HG02623 (cell line): ENCODE data around the gene NEK9.

Experiments
- ATAC-seq: cut with Tn5 transposase; IDR thresholded peaks from one replicate; pipeline ENCODE4 v1.9.1; 2021; ENCODE audit warnings: moderate library complexity; ENCODE audit not compliant: unreplicated experiment

NEK9 gene

DNA sequence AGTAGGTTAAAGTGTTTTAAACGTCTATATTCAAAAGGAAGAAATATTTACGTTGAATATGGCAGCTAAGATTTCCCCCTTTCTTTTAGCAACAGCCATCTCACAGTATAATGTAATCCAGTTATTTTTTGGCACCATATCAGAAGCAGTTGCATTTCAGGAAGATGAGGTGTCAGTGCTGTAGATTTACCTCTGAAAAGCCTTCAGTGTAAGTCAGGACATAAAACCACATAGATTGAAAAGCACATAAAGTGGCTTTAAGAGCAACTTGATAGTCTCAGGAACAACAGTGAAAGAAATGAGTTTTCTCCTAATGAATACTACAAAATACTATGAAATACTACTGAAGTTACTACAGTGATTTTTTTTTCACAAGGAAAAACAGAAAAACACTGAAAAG is 82.5 kb downstream of the NEK9 start:
- no peak for ATAC-seq

DNA sequence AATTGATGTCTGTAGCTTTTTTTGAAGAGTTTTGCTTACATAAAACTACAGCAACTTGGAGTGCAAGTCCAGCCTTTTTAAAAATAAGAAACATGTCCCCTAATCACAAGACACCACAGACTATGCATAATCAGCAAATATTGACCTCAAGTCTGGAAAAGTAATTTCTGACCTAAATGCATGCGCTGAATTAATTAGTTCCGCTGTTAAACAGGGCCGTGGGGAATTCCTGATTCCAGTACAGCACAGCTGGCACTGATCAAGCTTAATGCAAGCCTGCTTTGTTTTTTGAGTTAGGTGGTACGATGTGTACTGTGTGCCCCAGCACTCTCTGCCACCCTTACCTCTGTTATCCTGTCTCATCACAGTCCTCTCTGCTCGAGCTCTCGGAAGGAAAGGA is 84.8 kb downstream of the NEK9 start:
- no peak for ATAC-seq

DNA sequence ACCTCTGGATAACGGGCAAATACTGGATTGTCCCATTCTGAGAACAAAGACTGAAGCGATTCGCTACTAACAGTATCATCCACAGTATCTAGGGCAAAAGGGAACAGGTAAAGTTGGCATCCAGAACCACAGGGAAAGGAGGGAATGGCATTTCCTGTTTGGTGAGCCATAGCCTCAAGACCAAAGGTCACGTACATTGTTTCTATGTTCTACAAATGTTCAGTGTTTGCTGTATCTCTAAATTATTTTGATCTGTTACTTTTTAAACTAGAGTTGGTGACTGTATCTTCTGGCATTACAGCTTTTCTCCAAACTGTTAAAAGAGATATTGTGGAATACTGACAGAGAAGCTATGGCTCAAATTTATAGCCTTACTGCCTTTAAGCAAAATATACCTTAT is 85.2 kb downstream of the NEK9 start:
- no peak for ATAC-seq

DNA sequence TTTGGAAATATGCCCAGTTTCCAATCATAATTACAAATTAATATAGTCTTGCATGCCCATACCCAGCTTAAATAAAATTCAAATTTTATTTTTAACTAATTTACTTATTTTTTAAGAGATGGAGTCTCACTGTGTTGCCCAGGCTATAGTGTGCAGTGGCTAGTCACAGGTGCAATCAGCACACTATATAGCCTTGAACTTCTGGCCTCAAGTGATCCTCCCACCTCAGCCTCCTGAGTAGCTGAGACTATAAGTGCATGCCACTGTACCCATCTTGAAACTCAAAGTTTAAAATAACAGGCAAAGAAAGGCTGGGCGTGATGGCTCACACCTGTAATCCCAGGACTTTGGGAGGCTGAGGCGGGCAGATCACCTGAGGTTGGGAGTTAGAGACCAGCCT is 85.9 kb downstream of the NEK9 start:
- ATAC-seq: no peak

DNA sequence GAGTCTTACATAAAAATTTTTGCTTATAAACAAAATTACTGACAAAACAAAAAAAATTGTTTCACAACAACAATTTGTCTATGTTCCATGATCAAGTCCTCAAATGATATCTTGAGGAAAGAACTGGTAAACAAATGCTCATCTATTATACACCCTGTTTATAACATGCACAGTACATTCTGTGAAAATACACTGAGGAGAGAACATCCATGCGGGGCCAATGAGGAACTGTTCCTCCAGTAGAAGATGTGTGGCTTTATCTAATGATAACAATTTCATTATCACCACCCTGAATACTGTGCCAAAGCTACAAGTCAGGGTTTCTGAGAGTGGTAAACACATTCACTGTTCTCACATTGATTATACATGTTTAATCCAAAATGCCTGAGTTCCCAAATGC is 86.3 kb downstream of the NEK9 start:
- no peak for ATAC-seq

DNA sequence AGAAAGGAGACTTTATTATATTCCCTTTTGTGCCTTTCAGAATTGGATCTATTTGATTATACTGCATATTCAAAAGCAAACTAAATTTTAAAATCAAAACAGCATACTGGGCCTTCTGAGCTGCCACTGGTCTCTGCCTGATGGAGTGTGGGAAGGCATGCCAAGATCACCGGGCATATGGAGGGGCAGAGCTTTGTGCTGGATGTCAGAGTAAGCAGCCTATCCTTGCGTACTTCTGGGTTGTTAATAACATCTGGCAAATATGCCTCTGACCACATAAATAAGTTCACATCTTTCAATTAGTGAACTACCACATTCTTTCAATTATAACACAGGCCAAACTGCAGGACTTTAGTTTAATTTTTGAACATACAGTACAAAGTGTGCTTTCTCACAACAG is 93.9 kb downstream of the NEK9 start:
- no peak for ATAC-seq

DNA sequence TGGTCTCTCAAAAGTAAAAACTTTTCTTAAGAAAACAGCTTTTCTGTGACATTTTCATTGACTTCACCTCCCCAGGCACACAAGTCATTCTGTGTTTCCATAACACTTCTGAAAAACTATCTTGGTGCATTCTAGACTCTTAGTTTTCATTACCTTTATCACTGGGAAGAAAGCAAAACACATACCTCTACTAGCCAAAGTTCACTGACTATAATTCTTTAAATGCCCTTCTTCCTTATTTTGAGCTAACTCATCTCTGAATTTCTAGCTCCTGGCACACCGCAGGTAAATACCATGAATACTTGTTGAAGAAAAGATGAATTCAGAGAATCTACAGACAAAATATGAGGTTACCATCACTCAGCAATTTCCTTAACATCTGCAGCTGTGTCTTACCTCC is 96.7 kb downstream of the NEK9 start:
- ATAC-seq: no peak
